Stimulated activated CD4-positive, alpha-beta T cell treated with anti-CD3 and anti-CD28 coated beads, Interleukin-1b, Interleukin-23, amount 100 ng/mL, for 48 hours (primary cell): Measurements from ENCODE around the gene SELENON.

Experiments used
- DNase-seq: peaks from one replicate; pipeline ENCODE4 v3.0.0-alpha.2; 2020

SELENON gene, protein sequence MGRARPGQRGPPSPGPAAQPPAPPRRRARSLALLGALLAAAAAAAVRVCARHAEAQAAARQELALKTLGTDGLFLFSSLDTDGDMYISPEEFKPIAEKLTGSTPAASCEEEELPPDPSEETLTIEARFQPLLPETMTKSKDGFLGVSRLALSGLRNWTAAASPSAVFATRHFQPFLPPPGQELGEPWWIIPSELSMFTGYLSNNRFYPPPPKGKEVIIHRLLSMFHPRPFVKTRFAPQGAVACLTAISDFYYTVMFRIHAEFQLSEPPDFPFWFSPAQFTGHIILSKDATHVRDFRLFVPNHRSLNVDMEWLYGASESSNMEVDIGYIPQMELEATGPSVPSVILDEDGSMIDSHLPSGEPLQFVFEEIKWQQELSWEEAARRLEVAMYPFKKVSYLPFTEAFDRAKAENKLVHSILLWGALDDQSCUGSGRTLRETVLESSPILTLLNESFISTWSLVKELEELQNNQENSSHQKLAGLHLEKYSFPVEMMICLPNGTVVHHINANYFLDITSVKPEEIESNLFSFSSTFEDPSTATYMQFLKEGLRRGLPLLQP

DNA sequence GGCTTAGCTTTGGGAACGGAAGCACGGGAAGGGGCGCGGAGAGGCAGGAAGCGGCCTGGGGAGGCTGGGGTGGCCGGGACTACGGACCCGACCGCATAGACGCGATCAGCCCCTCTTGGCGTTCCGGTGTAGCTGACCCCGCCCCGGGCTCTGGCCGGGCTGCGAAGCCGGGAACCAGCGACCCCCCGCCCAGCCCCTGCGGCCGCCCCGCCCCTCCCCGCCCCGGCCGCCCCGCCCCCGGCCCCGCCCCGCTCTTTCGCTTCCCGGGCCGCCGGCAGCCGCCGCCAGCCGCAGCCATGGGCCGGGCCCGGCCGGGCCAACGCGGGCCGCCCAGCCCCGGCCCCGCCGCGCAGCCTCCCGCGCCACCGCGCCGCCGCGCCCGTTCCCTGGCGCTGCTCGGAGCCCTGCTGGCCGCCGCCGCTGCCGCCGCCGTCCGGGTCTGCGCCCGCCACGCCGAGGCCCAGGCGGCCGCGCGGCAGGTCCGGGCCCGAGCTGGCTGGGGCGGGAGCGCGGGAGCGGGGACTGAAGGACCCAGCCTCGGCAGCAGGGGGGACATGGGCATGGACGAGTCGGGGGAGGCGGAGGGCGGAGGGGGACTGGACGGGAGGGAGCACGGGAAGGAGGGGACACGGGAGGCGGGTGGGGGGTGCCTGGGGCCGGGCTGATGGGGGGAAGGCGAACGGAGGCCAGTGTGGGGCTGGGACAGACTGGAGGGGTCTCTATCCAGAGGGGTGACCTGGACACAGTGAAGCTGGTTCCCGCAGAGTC lies at the start of gene SELENON:
Gene SELENON, plus strand, starts transcription at position 259 of the 768 bp plus-strand sequence. Its CDS starts 38 bp downstream, at position 297.
- no peak for DNase-seq

DNA sequence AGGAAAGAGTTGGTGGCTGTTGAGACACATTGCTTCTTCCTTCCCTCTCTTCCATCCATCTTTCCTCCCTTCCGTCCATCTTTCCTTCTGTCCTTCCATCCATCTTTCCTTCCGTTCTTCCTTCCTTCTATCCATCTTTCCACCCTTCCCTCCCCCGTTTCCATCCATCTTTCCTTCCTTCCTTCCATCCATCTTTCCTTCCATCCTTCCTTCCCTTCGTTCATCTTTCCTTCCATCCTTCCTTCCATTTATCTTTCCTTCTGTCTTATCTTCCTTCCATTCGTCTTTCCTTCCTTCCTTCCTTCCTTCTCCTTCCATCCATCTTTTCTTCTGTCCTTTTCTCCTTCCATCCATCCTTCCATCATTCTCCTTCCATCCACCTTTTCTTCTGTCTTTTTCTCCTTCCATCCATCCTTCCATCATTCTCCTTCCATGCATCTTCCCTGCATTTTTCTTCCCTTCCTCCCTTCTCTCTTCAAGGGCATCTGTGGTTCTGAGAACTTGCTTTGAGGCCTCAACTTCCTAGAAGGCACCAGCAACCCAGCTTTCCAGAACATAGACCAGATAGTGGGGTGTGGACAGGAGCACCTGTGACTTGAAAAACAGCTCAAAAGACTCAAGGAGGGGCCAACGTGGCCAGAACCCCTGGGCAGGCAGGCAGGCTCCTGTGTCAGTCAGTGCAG lies 48.9 kb upstream of the SELENON start:
- no peak for DNase-seq

DNA sequence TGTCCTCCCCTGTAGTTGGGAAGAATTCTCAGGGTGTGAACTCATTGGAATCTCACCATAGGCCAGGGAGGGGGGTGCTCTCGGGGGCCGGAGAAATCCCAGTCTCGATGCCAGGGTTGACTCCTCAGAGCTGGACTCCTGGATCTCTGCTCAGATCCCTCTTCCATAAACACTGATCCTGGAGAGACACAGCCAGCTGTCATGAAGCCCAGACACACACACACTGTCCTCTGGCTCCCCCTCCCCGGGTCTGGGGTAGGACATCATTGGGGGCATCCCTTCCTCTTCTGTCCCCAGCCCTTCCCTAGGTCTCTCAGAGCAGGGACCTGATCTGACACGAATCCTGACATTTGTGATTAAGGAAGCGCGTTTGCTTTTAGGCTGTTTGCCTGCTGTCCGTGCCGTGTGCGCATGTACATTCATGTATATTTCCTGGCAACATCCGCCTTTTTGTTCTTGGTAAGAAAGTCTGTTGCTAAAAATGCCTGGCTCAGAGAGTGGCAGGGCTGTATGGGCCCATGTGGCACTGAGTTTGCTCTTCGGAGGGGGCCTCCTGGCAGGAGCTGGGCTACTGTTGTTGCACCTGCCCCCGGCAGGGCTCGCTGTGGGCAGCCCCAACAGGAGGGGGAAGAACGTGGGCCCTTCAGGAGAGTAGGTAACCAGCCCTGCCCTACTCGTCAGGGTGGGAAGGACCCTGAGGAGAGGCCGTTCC lies 45.4 kb upstream of the SELENON start:
- peak; percentile 22 for DNase-seq

DNA sequence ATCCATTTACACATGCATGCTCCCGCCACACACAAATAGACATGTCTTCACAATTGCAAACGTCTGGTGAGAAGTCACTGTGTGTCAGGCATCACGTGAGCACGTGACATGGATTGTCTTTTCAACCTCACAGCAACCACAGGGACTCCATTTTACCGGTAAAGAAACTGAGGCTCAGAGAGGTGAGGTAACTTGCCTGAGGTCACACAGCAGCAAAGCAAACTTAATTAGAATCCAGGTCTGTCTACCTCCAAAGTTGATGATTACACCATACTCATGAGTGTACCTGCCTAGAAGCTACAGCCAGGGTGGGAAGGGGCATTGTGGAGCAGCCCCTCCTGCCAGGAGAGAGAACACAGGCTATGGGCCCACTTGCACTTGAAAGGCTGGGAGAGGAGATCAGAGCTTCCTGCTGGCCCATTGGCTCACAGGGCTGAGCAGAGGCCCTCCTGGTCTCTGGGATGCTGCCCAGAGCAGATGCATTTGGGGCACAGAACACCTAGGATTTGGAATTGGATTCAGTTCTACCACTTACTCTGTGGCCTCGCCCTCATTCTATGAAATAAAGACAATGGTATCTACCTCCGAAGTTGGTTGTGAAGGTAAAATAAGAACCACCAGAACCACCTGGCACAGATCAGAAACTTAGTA lies 44.4 kb upstream of the SELENON start:
- no peak for DNase-seq

DNA sequence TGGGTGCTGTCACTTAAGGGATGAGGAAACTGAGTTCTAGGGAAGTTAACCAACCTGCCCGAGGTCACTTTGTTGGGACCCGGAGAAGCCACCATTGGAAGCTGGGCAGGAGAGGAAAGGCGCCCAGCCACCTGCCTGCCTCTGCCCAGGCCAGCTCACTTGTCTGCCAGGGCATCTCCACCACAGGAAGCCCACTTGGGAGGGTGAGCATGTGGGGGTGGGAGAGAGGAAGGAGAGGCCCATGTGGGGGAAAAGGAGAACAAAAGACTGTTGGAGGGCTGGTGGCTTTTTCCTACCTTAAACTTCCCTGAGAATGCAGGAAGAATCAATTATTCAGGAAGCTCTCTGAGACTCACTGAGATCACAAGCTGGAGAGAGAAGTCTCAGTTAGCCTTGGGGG lies 43.8 kb upstream of the SELENON start:
- DNase-seq: no peak

DNA sequence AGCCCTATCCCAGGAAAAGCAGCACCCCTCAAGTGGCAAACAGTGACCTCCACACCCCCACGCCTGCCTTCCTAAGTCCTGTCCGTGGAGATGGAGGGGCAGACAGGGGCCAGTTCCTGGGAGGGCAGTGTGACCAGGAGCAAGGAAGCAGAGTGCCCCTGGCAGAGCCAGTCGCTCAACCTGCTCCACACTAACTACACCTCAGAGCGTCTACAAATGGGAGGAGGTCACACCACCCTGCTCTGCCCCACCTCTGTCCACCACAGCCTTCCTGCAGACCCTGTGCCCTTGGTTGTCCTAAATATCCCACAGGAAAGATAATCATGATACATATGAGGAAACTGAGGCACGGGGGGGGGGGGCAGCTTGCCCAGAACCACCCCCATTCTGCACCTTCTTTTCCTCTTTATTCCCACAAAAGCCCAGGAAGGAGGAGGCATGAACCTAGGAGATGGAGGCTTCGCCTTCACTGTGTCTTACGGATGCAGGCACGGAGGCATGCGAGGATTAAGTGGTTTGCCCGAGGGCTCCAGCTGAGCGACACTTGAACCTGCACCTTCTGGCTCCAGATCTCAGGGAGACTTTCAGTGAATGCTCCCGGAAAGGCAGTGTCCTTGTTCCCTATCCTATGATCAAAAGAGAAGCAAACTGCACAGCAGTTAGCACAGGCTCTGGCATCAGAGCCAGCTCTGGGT lies 42.7 kb upstream of the SELENON start:
- DNase-seq: no peak

DNA sequence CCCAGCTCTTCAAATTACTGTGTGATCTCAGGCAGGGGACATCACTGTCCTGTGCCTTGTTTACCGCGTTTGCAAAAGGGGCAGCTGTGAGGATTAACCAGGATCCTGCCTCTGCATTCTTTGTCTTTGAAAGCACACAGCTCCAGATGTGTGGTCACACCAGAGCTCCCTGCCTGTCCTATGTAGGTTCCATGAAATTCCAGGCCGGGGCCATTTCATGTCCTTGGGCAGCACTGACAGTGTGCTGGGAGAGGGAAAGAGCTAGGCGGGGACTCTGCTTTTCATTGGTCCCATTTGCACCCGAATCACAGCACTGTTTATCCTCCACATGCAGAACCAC lies 42.2 kb upstream of the SELENON start:
- no peak for DNase-seq

DNA sequence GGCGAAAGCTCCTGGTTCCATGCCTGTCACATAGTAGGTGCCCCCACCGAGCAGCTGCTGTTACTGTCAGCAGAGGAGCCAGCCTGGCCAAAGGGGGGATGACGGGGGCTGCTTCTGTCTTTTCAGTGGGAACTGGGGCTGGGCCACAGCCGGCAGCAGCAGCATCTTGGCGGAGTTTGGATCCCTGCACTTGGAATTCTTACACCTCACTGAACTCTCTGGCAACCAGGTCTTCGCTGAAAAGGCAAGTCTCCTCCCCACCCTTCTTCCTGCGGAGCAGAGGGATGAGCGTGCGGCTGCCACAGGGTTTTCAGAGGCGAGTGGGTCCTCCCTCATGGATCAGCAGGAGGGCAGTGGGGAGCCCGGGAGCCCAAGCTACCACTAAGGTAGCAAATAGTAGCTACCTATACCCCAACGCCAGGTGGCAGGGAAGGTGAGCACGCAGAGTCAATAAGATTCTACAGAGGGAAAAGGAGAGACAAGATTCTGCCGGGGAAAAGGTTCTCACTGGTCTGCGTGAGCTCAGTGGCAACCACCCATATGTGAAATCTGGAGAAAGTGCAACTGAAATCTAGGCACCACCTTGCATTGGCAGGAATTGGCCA lies 41.4 kb upstream of the SELENON start:
- no peak for DNase-seq

DNA sequence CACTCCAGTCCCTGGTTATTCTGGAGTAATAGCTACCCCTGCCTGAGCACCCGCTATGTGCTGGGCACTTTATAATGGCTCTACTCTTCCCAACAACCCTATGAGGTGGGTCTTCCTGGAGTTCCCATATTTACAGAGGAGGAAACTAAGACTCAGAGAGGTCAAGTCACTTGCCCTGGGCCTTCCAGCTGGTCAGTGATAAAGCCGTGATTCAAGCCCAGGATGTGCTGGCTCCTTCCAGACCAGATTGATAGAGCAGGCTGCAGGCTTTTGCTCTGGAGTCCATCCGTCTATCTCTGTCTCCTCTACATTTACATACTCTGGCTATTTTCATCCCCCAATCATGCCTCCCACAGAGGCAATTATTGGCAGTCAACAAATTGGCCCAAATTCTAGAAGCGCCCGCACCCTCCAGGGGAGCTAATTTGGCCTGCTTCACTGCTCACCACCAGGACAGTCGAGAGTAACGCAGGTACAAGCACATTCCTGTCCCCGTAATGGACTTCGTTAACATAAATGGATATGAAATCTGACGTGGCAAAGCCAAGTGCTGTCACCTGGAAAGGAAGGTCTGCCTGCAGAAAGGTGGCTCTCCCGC lies 39.8 kb upstream of the SELENON start:
- no peak for DNase-seq

DNA sequence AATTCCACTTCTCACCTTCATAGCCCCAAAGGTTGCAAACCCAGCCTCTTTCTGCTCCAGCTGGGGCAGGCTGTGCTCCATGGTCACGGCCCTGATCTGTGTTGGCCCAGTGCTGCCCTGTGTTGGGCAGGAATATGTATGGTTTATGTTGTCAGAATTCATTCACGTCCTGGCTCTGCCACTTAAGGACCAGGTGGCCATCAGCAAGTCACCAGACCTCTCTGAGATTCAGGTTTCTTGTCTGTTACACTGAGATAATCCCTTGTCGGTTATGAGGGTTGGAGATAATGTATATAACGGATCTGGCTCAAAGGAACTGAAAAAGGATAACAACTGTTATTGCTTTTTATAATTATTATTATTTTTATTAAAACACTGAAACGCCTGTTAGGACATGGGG lies 39.1 kb upstream of the SELENON start:
- DNase-seq: no peak

DNA sequence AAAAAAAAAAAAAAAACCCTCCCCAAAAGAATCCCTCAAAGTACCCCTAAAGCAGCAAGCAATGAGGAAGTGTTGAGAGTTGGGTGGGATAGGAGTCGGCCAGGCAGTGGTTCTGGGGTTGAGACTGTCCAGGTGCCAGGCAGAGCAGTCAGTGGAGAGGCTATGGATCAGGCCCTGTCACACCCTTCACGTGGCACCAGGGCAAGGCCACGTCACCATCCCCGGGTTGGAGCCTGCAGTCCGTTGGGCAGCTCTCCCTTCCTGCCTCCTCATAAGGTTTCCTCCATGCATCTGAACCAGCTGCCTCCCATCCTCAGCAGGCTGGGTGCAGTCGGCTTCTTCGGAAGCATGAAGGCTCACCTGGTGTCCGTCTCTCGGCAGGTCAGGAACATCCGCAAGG lies 36.5 kb upstream of the SELENON start:
- no peak for DNase-seq

DNA sequence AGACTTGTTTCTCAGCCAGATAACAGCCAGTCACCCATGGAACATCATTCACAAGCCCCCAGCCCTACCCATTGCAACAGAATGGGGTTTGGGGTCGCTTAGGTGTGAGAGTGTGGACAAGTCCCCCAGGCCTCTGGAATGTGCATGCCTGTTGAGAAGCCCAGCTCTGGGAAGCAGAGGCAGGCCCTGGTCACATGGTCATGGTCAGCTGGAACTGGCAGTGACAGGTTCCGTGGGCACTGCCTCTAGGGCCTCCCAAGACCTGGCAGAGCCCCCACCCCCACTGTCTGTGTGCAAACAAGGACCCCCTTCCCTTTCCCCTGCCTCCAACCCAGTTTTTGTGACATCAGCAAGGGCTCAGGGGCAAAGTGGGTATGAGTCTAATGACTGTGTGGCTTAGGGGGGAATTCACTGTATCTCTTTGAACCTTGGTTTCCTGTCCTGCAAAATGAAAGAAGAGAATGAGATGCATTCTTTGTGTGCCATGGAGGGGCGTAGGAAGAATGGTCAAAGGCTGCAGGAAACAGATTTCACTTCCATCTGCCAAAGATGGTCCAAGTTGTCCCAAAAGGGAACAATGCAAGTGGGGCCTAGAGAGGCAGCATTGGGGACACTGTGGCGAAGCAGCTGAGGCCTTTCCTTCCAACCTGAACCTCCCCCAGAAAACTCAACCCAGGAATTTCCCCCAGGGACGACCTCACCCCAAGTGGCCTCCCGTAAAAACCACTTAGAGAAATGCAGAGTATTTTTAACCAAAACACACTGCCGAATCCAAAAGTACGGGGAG lies 34.7 kb upstream of the SELENON start:
- no peak for DNase-seq

DNA sequence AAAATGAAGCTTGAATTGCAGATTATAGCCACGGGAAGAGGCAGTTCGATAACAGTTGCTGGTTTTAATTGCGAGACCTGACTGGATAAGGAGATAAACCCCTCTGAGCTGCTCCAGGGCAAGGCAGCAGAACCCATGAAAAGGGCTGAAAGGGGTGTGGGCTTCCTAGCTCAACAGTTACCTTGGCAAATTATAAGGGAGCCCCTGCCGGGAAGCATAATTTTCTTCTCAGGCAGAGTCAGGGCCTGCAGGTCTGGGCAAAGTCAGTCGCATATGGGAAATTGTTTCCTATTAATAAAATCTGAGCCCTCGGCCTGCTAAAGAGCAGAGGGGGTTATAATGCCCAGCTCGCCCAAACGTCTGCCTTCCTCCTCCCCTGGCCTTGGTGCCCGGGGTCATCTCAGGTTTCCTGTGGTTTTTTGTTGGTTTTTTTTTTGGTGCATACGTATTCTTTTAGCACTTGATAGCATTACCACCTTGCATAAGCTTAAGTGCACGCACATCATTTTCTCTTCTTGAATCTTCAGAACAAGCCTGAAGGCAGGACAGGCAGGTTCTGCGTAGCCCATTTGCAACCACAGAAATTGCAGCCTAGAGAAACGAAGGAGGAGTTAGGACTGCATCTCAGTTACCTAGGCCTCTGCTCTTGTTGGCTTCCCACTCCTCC lies 33.9 kb upstream of the SELENON start:
- no peak for DNase-seq

DNA sequence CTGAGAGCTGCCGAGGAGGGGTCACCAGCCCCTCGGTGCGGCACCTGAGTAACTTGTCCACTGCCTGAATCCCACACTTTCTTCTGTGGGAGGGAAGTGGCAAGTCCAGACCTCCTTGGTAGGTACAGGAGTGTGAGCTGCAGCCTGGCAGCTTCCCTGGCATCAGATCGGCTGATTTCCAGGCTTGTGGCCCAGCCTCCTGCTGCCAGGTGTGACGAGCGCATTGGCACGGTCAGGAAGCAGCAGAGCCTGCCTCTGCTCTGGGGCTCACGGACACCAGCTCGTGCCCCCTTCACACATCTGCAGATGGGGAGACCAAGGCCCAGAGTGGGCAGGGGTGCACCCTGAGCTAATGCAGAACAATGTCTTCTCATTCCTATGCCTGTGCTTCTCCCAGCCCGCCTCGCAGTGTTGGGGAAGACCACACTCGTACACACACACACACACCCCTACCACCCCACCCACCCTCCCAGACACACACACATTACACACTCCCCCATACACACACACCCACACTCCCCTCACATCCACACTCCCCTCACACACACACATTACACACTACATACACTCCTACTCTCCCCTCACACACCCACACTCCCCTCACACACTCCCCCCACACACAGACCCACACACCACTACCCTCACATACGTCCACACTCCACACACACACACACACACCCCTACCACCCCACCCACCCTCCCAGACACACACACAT lies 33.1 kb upstream of the SELENON start:
- DNase-seq: no peak

DNA sequence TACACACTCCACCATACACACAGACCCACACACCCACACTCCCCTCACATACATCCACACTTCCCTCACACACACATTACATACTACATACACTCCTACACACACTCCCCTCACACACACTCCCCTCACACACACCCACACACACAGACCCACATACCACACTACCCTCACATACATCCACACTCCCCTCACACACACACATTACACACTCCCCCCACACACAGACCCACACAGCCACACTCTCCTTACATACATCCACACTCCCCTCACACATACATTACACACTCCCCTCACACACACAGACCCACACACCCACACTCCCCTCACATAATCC lies 32.6 kb upstream of the SELENON start:
- DNase-seq: no peak

DNA sequence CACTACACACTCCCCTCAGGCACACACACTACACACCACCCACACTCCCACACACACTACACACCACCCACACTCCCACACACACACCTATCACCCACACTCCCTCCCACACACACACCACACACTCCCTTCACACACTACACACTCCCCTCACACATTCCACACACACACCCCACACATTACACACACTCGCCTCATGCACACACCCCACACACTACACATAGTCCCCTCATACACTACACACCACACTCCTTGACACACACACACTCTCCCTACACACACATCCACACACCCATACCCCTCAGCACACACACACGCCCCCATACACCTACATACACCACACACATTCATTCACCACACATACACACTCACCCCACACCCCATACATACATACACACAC lies 31.0 kb upstream of the SELENON start:
- DNase-seq: no peak

DNA sequence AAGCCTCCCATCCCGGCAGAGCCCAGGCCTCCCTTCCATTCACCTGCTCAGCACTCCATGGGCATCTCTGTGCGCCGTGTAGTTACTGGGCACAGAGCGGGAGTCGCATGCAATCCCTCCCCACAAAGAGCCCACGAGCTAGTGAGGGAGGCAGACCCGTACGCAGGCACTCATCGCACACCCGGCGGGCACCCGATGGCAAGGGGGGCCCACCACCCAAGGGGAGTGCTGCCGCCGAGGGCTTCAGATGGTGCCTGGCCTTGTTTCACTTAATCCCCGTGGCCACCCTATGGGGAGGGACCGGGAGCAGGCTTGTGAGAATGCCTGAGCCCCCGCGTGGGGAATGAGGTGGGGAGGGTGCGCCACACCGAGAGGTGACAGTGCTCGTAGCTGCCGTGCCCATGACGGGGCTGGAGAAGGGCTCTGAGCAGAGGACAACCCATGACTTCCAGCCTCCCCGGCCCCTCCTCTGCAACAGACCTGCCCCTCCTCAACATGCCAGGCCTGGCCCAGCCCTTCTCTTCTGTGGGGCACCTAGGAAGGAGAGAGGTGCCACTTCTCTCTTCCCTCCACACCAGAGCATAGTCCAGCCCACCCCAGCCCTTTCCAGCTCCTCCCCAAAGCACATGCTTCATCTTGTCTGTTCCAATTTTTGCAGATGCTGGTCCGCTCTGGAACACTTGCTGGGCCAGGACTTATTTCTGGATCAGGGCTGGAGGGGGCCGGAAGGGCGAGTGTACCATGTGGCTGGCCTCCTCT lies 30.2 kb upstream of the SELENON start:
- DNase-seq: no peak
